HCT116 (cell line): ENCODE measurements around the gene PMAIP1.

Experiments used
- EZH2 ChIP-seq: fragments of 200-600 bp; sonication (generic); IDR thresholded peaks from 2 replicates; pipeline ENCODE4 v1.6.1; 2017; ENCODE audit warnings: antibody characterized with exemption, mixed run types
- EZH2phosphoT487 ChIP-seq: fragments of 200-600 bp; IDR thresholded peaks from 2 replicates; pipeline ENCODE4 v1.6.1; 2018; ENCODE audit warnings: antibody characterized with exemption, borderline replicate concordance
- POLR2A ChIP-seq: IDR thresholded peaks from 2 replicates; pipeline ENCODE4 v1.7.0; 2011; ENCODE audit warnings: borderline replicate concordance; ENCODE audit not compliant: insufficient read depth, insufficient read length; ENCODE audit errors: extremely low read depth
- POLR2AphosphoS5 ChIP-seq: IDR thresholded peaks from 2 replicates; pipeline ENCODE4 v1.6.1; 2011; ENCODE audit warnings: mild to moderate bottlenecking, low read depth, low read length, moderate library complexity
- YY1 ChIP-seq: IDR thresholded peaks from 2 replicates; pipeline ENCODE4 v1.6.1; 2011; ENCODE audit warnings: low read length, low read depth, moderate library complexity, mild to moderate bottlenecking; ENCODE audit not compliant: insufficient replicate concordance; ENCODE audit errors: extremely low read depth
- TF ChIP-seq, protein P1 (sequence below), 3 experiments: fragments of 200-600 bp in 1 of 3; sonication (generic) in 1 of 3; IDR thresholded peaks in 2 of 3; conservative IDR thresholded peaks in 1 of 3; 2 replicates each; pipeline ENCODE4 v1.5.1; 2012 to 2017; ENCODE audit warnings: low read depth in 2 of 3, low read length in 2 of 3, antibody characterized with exemption in 1 of 3, borderline replicate concordance in 1 of 3, control low read depth in 1 of 3, mild to moderate bottlenecking in 1 of 3, mixed read lengths in 1 of 3, mixed run types in 1 of 3, moderate library complexity in 1 of 3; ENCODE audit not compliant: insufficient read depth in 1 of 3
- TF ChIP-seq, protein P2 (sequence below): IDR thresholded peaks from 2 replicates; pipeline ENCODE4 v1.6.1; 2012

DNA sequence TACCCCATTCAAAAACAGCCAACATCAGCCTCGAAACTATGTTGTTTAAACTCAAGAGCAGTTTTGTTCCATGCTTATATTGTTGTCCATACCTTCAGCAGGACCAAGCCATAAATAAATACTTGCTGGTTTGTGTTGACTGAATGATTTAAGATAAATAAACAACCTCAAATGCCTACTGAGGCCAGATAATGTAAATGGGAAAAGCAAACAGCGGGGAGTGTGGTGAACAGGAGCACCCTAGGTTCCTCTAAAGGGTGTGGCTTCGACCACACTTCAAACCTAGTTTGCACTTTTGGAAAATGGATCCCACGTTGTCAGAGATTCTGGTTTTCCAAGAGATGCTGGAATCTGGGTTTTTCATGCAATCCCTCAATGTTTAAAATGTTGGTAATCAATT lies 1.7 kb upstream of the PMAIP1 start:
- TF ChIP-seq EZH2phosphoT487 (no peak), YY1 (no peak), EZH2 (no peak), POLR2A (no peak), POLR2AphosphoS5 (no peak)
- TF ChIP-seq, protein P1, sequence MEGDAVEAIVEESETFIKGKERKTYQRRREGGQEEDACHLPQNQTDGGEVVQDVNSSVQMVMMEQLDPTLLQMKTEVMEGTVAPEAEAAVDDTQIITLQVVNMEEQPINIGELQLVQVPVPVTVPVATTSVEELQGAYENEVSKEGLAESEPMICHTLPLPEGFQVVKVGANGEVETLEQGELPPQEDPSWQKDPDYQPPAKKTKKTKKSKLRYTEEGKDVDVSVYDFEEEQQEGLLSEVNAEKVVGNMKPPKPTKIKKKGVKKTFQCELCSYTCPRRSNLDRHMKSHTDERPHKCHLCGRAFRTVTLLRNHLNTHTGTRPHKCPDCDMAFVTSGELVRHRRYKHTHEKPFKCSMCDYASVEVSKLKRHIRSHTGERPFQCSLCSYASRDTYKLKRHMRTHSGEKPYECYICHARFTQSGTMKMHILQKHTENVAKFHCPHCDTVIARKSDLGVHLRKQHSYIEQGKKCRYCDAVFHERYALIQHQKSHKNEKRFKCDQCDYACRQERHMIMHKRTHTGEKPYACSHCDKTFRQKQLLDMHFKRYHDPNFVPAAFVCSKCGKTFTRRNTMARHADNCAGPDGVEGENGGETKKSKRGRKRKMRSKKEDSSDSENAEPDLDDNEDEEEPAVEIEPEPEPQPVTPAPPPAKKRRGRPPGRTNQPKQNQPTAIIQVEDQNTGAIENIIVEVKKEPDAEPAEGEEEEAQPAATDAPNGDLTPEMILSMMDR (IDR thresholded peaks at IDR 0.05 in 2 of 3, conservative IDR thresholded peaks at IDR 0.05 in 1 of 3; ENCODE audit: borderline replicate concordance in 1 of 3, insufficient read depth in 1 of 3, low read depth in 2 of 3, low read length in 2 of 3): no peak
- TF ChIP-seq, protein P2, sequence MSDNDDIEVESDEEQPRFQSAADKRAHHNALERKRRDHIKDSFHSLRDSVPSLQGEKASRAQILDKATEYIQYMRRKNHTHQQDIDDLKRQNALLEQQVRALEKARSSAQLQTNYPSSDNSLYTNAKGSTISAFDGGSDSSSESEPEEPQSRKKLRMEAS: no peak
